CD14-positive monocyte (primary cell): ENCODE results near the gene VARS1. TPM values are rescaled to one million over a fixed set of nuclear protein-coding genes. Genes with fewer than 3 reads are reported as not detected.
A peak's percentile ranks its signal among the peaks of the same experiment; 100 is the strongest.
"Not testable (repeated sequence)": the region's sequence is repeated elsewhere in the genome, so short reads cannot be mapped to it uniquely, and the experiment has no call there.

ENCODE experiments used
- DNase-seq, 3 donors: peaks; one replicate each; pipeline ENCODE4 v3.0.0-alpha.2; 2011 to 2022
- H2AFZ ChIP-seq: 2 replicates; pipeline ENCODE4 v1.6.0; 2012; ENCODE audit warnings: mild to moderate bottlenecking, low read depth, low read length, inconsistent platforms; ENCODE audit not compliant: insufficient read depth, poor library complexity, severe bottlenecking
- H3K27ac ChIP-seq, 2 donors: 1 replicate in 1 of 2; 2 replicates in 1 of 2; pipeline ENCODE4 v1.5.1; 2012 to 2013; ENCODE audit warnings: low read length in 2 of 2, control low read depth in 1 of 2, inconsistent platforms in 1 of 2, low read depth in 1 of 2, mild to moderate bottlenecking in 1 of 2
- H3K27me3 ChIP-seq, 2 donors: one replicate each; pipeline versions ENCODE4 v1.6.0 to v1.6.1; 2011 to 2013; ENCODE audit warnings: low read length in 2 of 2; ENCODE audit not compliant: control insufficient read depth in 2 of 2, insufficient read depth in 2 of 2
- H3K36me3 ChIP-seq, 2 donors: replicated peaks in 1 of 2; 1 replicate in 1 of 2; 2 replicates in 1 of 2; pipeline versions ENCODE4 v1.5.1 to v1.6.1; 2012 to 2013; ENCODE audit warnings: low read length in 2 of 2, control low read depth in 1 of 2, inconsistent platforms in 1 of 2, mild to moderate bottlenecking in 1 of 2; ENCODE audit not compliant: insufficient read depth in 2 of 2, control insufficient read depth in 1 of 2
- H3K4me1 ChIP-seq, 2 donors: 1 replicate in 1 of 2; 2 replicates in 1 of 2; pipeline versions ENCODE4 v1.5.1 to v1.6.1; 2012 to 2013; ENCODE audit warnings: low read length in 2 of 2, control low read depth in 1 of 2, inconsistent platforms in 1 of 2, mild to moderate bottlenecking in 1 of 2, moderate library complexity in 1 of 2; ENCODE audit not compliant: insufficient read depth in 2 of 2, control insufficient read depth in 1 of 2
- H3K4me2 ChIP-seq: replicated peaks from 2 replicates; pipeline ENCODE3; 2012; ENCODE audit warnings: low read length, moderate library complexity, mild to moderate bottlenecking; ENCODE audit not compliant: poor library complexity, severe bottlenecking; ENCODE audit errors: extremely low read depth
- H3K4me3 ChIP-seq, 3 experiments: fragments of 200-600 bp in 1 of 3; sonication (generic) in 1 of 3; replicated peaks in 1 of 3; 1 replicate in 2 of 3; 2 replicates in 1 of 3; pipeline ENCODE4 v1.5.1; 2011 to 2013; ENCODE audit warnings: low read length in 3 of 3, mild to moderate bottlenecking in 3 of 3, control low read depth in 2 of 3, low read depth in 2 of 3, inconsistent platforms in 1 of 3, moderate library complexity in 1 of 3
- H3K79me2 ChIP-seq: 2 replicates; pipeline ENCODE4 v1.6.0; 2012; ENCODE audit warnings: mild to moderate bottlenecking, control low read depth, inconsistent platforms, low read length, moderate library complexity; ENCODE audit not compliant: insufficient read depth
- H3K9ac ChIP-seq: 2 replicates; pipeline ENCODE4 v1.6.0; 2017; ENCODE audit warnings: low read length, mild to moderate bottlenecking; ENCODE audit not compliant: insufficient read depth, poor library complexity, severe bottlenecking
- H3K9me3 ChIP-seq, 2 donors: replicated peaks in 1 of 2; 1 replicate in 1 of 2; 2 replicates in 1 of 2; pipeline versions ENCODE4 v1.5.1 to v1.6.1; 2012 to 2013; ENCODE audit warnings: low read length in 2 of 2, control low read depth in 1 of 2; ENCODE audit not compliant: control insufficient read depth in 1 of 2, insufficient read depth in 1 of 2
- H4K20me1 ChIP-seq: 2 replicates; pipeline ENCODE4 v1.6.0; 2012; ENCODE audit warnings: mild to moderate bottlenecking, low read length, control low read depth, moderate library complexity; ENCODE audit not compliant: insufficient read depth
- H3K27ac Mint-ChIP-seq, 7 donors: one replicate each; pipeline ENCODE4 v1.8.0; 2020; ENCODE audit warnings: mild to moderate bottlenecking in 7 of 7, mixed read lengths in 7 of 7, moderate library complexity in 6 of 7, inconsistent platforms in 2 of 7
- H3K27me3 Mint-ChIP-seq, 3 donors: one replicate each; pipeline ENCODE4 v1.8.0; 2021 to 2022; ENCODE audit warnings: low read depth in 3 of 3, mild to moderate bottlenecking in 3 of 3, mixed read lengths in 3 of 3, moderate library complexity in 3 of 3, inconsistent platforms in 1 of 3
- H3K36me3 Mint-ChIP-seq, 2 donors: one replicate each; pipeline ENCODE4 v1.8.0; 2020; ENCODE audit warnings: mixed read lengths in 2 of 2, inconsistent platforms in 1 of 2, mild to moderate bottlenecking in 1 of 2
- H3K4me1 Mint-ChIP-seq: one replicate; pipeline ENCODE4 v1.8.0; 2020; ENCODE audit warnings: mild to moderate bottlenecking, mixed read lengths
- H3K4me3 Mint-ChIP-seq, 2 donors: one replicate each; pipeline ENCODE4 v1.8.0; 2020; ENCODE audit warnings: mild to moderate bottlenecking in 2 of 2, mixed read lengths in 2 of 2, moderate library complexity in 1 of 2
- H3K9me3 Mint-ChIP-seq, 7 donors: one replicate each; pipeline ENCODE4 v1.8.0; 2020 to 2022; ENCODE audit warnings: mixed read lengths in 7 of 7, mild to moderate bottlenecking in 6 of 7, moderate library complexity in 6 of 7, inconsistent platforms in 2 of 7
- CTCF ChIP-seq: fragments of 200-600 bp; IDR thresholded peaks from one replicate; pipeline ENCODE4 v1.8.0; 2022; ENCODE audit warnings: antibody characterized with exemption, mild to moderate bottlenecking
- WGBS: methylation state at CpG from one replicate; pipeline ENCODE4 v1.1.5; 2013; ENCODE audit warnings: missing lambda C conversion rate; ENCODE audit not compliant: insufficient coverage; 5-methylcytosine and 5-hydroxymethylcytosine counted together
- intact Hi-C, 2 donors: fragments of 100-400 bp; cut with micrococcal nuclease; formaldehyde crosslinking; loops; one replicate each; pipeline versions ENCODE4 v1.15.0 to v1.15.1; 2023
- polyA plus RNA-seq, 3 donors: library from polyadenylated mRNA; depleted of rRNA in 1 of 3; unstranded in 2 of 3; stranded (reverse) in 1 of 3; fragments of 300-500 nt in 2 of 3; fragments of >200 nt in 1 of 3; fragmentation: Illumina TruSeq in 2 of 3; gene quantifications; 1 replicate in 2 of 3; 2 replicates in 1 of 3; pipeline ENCODE4 v1.2.3, GENCODE V29; 2012 to 2021

VARS1 gene
- polyA plus RNA-seq, 3 donors: 22.2 to 28.9 (median 27.3) TPM

- intact Hi-C loops: no loop called here
- WGBS: under 1% methylated on average over 38 of the region's 51 CpGs
- peak within 1 kb of the TSS; percentile 83 to 91 for H3K27ac ChIP-seq
- no peaks in the 10 kb centered on the region for H4K20me1 ChIP-seq
- H3K36me3 ChIP-seq: peaks cover 11 to 23% of the 10 kb centered on the region in 2 donors
- H2AFZ ChIP-seq: peak within 1 kb of the TSS; percentile 94
- Mint-ChIP-seq H3K9me3 (no peaks in the 10 kb centered on the region), H3K27me3 (peaks cover 0 to 3% (median 0%) of the 10 kb centered on the region in 3 donors), H3K4me3 (peak within 1 kb of the TSS; percentile 89 to 90), H3K36me3 (peaks cover 24 to 48% of the 10 kb centered on the region in 2 donors), H3K4me1 (peaks cover 11% of the 10 kb centered on the region), H3K27ac (peak within 1 kb of the TSS; percentile 88 to 97 (median 95))
- no peak for TF ChIP-seq CTCF
- DNase-seq: peak; percentile 98 to 99 (median 98)
- peak within 1 kb of the TSS; percentile 76 for H3K9ac ChIP-seq
- H3K4me2 ChIP-seq: peak within 1 kb of the TSS; percentile 98
- H3K27me3 ChIP-seq: no peaks in the 10 kb centered on the region
- H3K9me3 ChIP-seq: no peaks in the 10 kb centered on the region
- peaks cover 25% of the 10 kb centered on the region for H3K79me2 ChIP-seq
- H3K4me1 ChIP-seq: peaks cover 12 to 16% of the 10 kb centered on the region in 2 donors
- H3K4me3 ChIP-seq: peak within 1 kb of the TSS; percentile 64 to 90 (median 72)
Observed at GRCh38 chr6:31806470-31807272, 11.1 kb upstream of the VARS1 start, which contains the start of gene LSM2. Gene LSM2, minus strand, starts transcription at chr6:31806966. Its CDS starts 209 bp downstream, at chr6:31806757.

GRCh38 chr6:31805939-31806469 is 10.5 kb upstream of the VARS1 start:
- 0% methylated on average over 4 of the region's 7 CpGs for WGBS
- no peak for TF ChIP-seq CTCF
- peak overlapping the region; percentile 94 for H2AFZ ChIP-seq
- DNase-seq: no peak
- H3K9me3 ChIP-seq: no peaks in the 10 kb centered on the region
- peak overlapping the region; percentile 88 to 97 (median 95) for H3K27ac Mint-ChIP-seq
- peaks cover 26% of the 10 kb centered on the region for H3K79me2 ChIP-seq
- H3K9me3 Mint-ChIP-seq: no peaks in the 10 kb centered on the region
- H3K27me3 Mint-ChIP-seq: peaks cover 0 to 3% (median 0%) of the 10 kb centered on the region in 3 donors
- H3K9ac ChIP-seq: peak overlapping the region; percentile 76
- peak overlapping the region; percentile 64 to 90 (median 72) for H3K4me3 ChIP-seq
- peak overlapping the region; percentile 83 to 91 for H3K27ac ChIP-seq
- peaks cover 11% of the 10 kb centered on the region for H3K4me1 Mint-ChIP-seq
- intact Hi-C loops: no loop called here
- peaks cover 8 to 21% of the 10 kb centered on the region in 2 donors for H3K36me3 ChIP-seq
- H3K4me2 ChIP-seq: peak overlapping the region; percentile 98
- no peaks in the 10 kb centered on the region for H3K27me3 ChIP-seq
- peaks cover 12 to 16% of the 10 kb centered on the region in 2 donors for H3K4me1 ChIP-seq
- H3K4me3 Mint-ChIP-seq: peak overlapping the region; percentile 89 to 90
- H3K36me3 Mint-ChIP-seq: peaks cover 24 to 48% of the 10 kb centered on the region in 2 donors
- no peaks in the 10 kb centered on the region for H4K20me1 ChIP-seq

GRCh38 chr6:31801031-31801927 is 5.7 kb upstream of the VARS1 start:
- H4K20me1 ChIP-seq, H3K9me3 ChIP-seq, intact Hi-C loops, H2AFZ ChIP-seq, H3K27me3 ChIP-seq, H3K9me3 Mint-ChIP-seq, H3K4me1 Mint-ChIP-seq, DNase-seq, H3K27ac ChIP-seq, H3K4me2 ChIP-seq, H3K4me3 ChIP-seq, H3K27me3 Mint-ChIP-seq, H3K4me3 Mint-ChIP-seq, H3K9ac ChIP-seq: not testable (repeated sequence)
- peaks cover 10 to 28% of the 10 kb centered on the region in 2 donors for H3K36me3 Mint-ChIP-seq
- H3K27ac Mint-ChIP-seq: peak overlapping the region in 2 of 7 donors; percentile 15 to 43
- 100% methylated on average over 1 of the region's 8 CpGs for WGBS
- Histone ChIP-seq H3K4me1 (peaks cover 9 to 13% of the 10 kb centered on the region in 2 donors), H3K79me2 (peaks cover 28% of the 10 kb centered on the region), H3K36me3 (peaks cover 0 to 13% of the 10 kb centered on the region in 2 donors)
